HepG2 (cell line): ENCODE measurements around the gene RAP1GAP2.

Source experiments
- CBFB ChIP-seq: sonication (generic); formaldehyde crosslinking; IDR thresholded peaks from 2 replicates; pipeline ENCODE4 v1.4.0; 2020; ENCODE audit warnings: missing genetic modification reagents
- ESRRA ChIP-seq: sonication (generic); formaldehyde crosslinking; IDR thresholded peaks from 2 replicates; pipeline ENCODE4 v1.5.1; 2020; ENCODE audit warnings: mild to moderate bottlenecking, low read depth, missing genetic modification reagents
- NR2C2 ChIP-seq: sonication (generic); formaldehyde crosslinking; IDR thresholded peaks from 2 replicates; pipeline ENCODE4 v1.4.0; 2020; ENCODE audit warnings: missing genetic modification reagents, mild to moderate bottlenecking, moderate library complexity, borderline replicate concordance
- POLR2AphosphoS5 ChIP-seq: IDR thresholded peaks from 2 replicates; pipeline ENCODE4 v1.6.1; 2012; ENCODE audit warnings: low read depth, low read length
- TF ChIP-seq, protein P1 (sequence below): sonication (generic); formaldehyde crosslinking; IDR thresholded peaks from 2 replicates; pipeline ENCODE4 v1.5.0; 2020; ENCODE audit warnings: mild to moderate bottlenecking, missing genetic modification reagents, moderate library complexity

DNA sequence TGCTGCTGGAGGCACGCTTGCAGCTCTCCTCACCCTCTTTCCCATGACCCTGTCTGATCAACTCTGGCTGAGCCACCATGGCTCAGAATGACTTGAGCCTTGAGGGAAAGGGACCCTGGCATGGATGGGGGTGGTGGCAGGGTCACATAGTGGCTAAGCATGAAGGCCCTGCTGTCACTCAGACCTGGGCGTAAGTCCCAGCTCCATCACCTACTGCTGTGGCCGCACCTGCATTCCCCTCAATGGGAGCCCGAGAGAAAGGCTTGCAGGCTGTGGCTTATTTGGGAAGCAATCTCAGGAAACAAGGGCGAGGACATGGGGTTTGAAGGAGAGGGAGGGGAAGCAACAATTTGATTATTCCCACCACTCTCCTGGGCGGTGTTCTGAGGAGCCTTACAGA, 17.7 kb upstream of the RAP1GAP2 start:
- TF ChIP-seq POLR2AphosphoS5 (no peak), CBFB (no peak), ESRRA (CRISPR knock-in tag) (no peak), NR2C2 (CRISPR knock-in tag) (no peak)
- TF ChIP-seq, protein P1, sequence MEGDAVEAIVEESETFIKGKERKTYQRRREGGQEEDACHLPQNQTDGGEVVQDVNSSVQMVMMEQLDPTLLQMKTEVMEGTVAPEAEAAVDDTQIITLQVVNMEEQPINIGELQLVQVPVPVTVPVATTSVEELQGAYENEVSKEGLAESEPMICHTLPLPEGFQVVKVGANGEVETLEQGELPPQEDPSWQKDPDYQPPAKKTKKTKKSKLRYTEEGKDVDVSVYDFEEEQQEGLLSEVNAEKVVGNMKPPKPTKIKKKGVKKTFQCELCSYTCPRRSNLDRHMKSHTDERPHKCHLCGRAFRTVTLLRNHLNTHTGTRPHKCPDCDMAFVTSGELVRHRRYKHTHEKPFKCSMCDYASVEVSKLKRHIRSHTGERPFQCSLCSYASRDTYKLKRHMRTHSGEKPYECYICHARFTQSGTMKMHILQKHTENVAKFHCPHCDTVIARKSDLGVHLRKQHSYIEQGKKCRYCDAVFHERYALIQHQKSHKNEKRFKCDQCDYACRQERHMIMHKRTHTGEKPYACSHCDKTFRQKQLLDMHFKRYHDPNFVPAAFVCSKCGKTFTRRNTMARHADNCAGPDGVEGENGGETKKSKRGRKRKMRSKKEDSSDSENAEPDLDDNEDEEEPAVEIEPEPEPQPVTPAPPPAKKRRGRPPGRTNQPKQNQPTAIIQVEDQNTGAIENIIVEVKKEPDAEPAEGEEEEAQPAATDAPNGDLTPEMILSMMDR (CRISPR knock-in tag), result no peak
